Heart right ventricle (tissue), 16 donors: Measurements from ENCODE around the gene SERPINB11. TPM values are rescaled to one million over a fixed set of nuclear protein-coding genes. Genes with fewer than 3 reads are reported as not detected.
"Not testable (repeated sequence)": the region's sequence is repeated elsewhere in the genome, so short reads cannot be mapped to it uniquely, and the experiment has no call there.

Experiments
- ATAC-seq, 8 donors: fragments of 200-7000 bp; cut with Tn5 transposase; one replicate each; pipeline ENCODE4 v1.9.1; 2020; ENCODE audit warnings: mild to moderate bottlenecking in 8 of 8, moderate library complexity in 8 of 8, moderate number of reproducible peaks in 1 of 8
- DNase-seq, 2 donors: peaks; one replicate each; pipeline ENCODE4 v3.0.0-alpha.2; 2020
- H3K27ac ChIP-seq, 10 donors: fragments of 200-600 bp; sonication (generic) in 2 of 10; one replicate each; pipeline versions ENCODE4 v1.5.0 to v1.8.0; 2020 to 2022; ENCODE audit warnings: mild to moderate bottlenecking in 3 of 10
- H3K27me3 ChIP-seq, 7 donors: fragments of 200-600 bp; one replicate each; pipeline ENCODE4 v1.8.0; 2021 to 2022; ENCODE audit warnings: mild to moderate bottlenecking in 2 of 7
- H3K36me3 ChIP-seq, 9 donors: fragments of 200-600 bp; sonication (generic) in 1 of 9; one replicate each; pipeline versions ENCODE4 v1.5.0 to v1.8.0; 2020 to 2022; ENCODE audit warnings: mild to moderate bottlenecking in 2 of 9
- H3K4me1 ChIP-seq, 9 donors: fragments of 200-600 bp; sonication (generic) in 1 of 9; one replicate each; pipeline versions ENCODE4 v1.5.0 to v1.8.0; 2020 to 2022; ENCODE audit warnings: mild to moderate bottlenecking in 4 of 9
- H3K4me3 ChIP-seq, 10 donors: fragments of 200-600 bp; sonication (generic) in 2 of 10; one replicate each; pipeline versions ENCODE4 v1.5.0 to v1.8.0; 2020 to 2022; ENCODE audit warnings: mild to moderate bottlenecking in 7 of 10, moderate library complexity in 2 of 10
- H3K9me3 ChIP-seq, 11 donors: fragments of 200-600 bp in 10 of 11; sonication (generic) in 2 of 11; one replicate each; pipeline versions ENCODE4 v1.5.0 to v1.8.0; 2013 to 2022; ENCODE audit warnings: mild to moderate bottlenecking in 2 of 11, control low read depth in 1 of 11, moderate library complexity in 1 of 11
- WGBS, 2 donors: extraction: QIAGEN DNeasy Blood & Tissue Kit; methylation state at CpG; one replicate each; pipeline ENCODE4 v1.1.7; 2013; ENCODE audit warnings: inconsistent platforms in 1 of 2; 5-methylcytosine and 5-hydroxymethylcytosine counted together
- intact Hi-C, 10 donors: fragments of 100-400 bp; cut with DNase I; formaldehyde crosslinking; loops; one replicate each; pipeline versions ENCODE4 v1.11.1 to v1.14.2; 2022
- long read RNA-seq, 3 donors: library from polyadenylated mRNA; unstranded; transcript quantifications; one replicate each; pipeline ENCODE4 v2.0.0, GENCODE V29; 2020 to 2021
- polyA plus RNA-seq, 2 donors: library from polyadenylated mRNA; stranded (reverse); fragments of 200-250 nt; gene quantifications; one replicate each; pipeline ENCODE4 v1.2.3, GENCODE V29; 2013
- total RNA-seq, 10 donors: library from RNA; stranded (reverse); fragmentation: NEBNext Ultra II Directional in 3 of 10; extraction: Animal tissue kit (Norgen Biotek cat#: 25700) in 3 of 10; gene quantifications; one replicate each; pipeline versions ENCODE4 v1.2.1 to v1.2.4, GENCODE V29; 2021 to 2023
- TF ChIP-seq, protein P1 (sequence below), 9 donors: fragments of 200-600 bp; sonication (generic) in 2 of 9; IDR thresholded peaks; one replicate each; pipeline versions ENCODE4 v1.5.0 to v1.8.0; 2021 to 2022; ENCODE audit warnings: antibody characterized with exemption in 9 of 9, mild to moderate bottlenecking in 5 of 9, moderate library complexity in 1 of 9
- donor health status: Arrhythmogenic right ventricular cardiomyopathy.
- donor health status: ischemic (EF 13 %, LVEDD 7.1; RV severe dilation, severe dysfunction).
- donor health status: healthy with polysubstance abuse.
- donor health status: DM: no; HTN: yes; CAD: no.
- donor health status: DM: no; HTN: no; CAD: no.
- donor health status: ischemic (EF 25% LVEDD 6.9; RV normal size, moderate dysfunction).
- donor health status: ischemic (EF 25% LVEDD 5.7; RV mildly dilated, moderate dysfunction).
- donor health status: healthy.
- donor health status: DM: yes; HTN: yes; CAD: no.
- donor health status: Ischemic cardiomyopathy.
- donor health status: ischemic (EF 35%, LVEDD 5.7; RV mildly dilated, moderate dysfunction).
- donor health status: nonischemic (EF 11% LVEDD 7.7; RV severe dilation, severe dysfunction).
- donor health status: DM: yes; HTN: yes; CAD: no.
- donor health status: PGD.
- donor health status: ischemic (EF 29% LVEDD 5.4; RV normal size, mild dysfunction).
- donor health status: nonischemic (EF 23%, LVEDD 6.1; RV moderate dilation, normal function).

SERPINB11 gene, protein sequence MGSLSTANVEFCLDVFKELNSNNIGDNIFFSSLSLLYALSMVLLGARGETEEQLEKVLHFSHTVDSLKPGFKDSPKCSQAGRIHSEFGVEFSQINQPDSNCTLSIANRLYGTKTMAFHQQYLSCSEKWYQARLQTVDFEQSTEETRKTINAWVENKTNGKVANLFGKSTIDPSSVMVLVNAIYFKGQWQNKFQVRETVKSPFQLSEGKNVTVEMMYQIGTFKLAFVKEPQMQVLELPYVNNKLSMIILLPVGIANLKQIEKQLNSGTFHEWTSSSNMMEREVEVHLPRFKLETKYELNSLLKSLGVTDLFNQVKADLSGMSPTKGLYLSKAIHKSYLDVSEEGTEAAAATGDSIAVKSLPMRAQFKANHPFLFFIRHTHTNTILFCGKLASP
- total RNA-seq (not detected), polyA plus RNA-seq (not detected)
- long read RNA-seq, donor 1, result 0 reads
- long read RNA-seq, donor 2, result 0 reads
- long read RNA-seq, donor 3, result 0 reads

DNA sequence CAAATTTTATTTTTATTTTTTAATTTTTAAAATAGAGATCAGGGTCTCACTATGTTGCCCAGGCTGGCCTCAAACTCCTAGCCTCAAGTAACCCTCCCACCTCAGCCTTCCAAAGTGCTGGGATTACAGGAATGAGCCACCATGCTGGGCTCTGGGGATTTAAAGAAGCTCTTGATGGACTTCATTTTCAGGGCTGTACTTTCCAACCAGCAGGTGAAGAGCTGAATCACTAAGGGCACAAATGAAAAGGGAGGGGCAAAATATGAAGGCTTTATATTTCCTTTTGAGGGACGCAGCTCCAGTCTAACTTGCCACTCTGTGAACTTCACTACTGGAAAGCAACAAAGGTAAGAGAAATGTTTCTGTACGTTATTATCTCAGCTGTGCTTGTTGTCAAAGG is at the start of gene SERPINB11:
SERPINB11 (plus strand) TSS at position 301 of the 400 bp plus-strand sequence. CDS start 7,234 bp downstream, outside the sequence.
- WGBS, 2 donors, result 73 to 74% methylated on average over 2 of the region's 2 CpGs
- no peaks in the 10 kb centered on the region for H3K4me1 ChIP-seq
- TF ChIP-seq, protein P1, sequence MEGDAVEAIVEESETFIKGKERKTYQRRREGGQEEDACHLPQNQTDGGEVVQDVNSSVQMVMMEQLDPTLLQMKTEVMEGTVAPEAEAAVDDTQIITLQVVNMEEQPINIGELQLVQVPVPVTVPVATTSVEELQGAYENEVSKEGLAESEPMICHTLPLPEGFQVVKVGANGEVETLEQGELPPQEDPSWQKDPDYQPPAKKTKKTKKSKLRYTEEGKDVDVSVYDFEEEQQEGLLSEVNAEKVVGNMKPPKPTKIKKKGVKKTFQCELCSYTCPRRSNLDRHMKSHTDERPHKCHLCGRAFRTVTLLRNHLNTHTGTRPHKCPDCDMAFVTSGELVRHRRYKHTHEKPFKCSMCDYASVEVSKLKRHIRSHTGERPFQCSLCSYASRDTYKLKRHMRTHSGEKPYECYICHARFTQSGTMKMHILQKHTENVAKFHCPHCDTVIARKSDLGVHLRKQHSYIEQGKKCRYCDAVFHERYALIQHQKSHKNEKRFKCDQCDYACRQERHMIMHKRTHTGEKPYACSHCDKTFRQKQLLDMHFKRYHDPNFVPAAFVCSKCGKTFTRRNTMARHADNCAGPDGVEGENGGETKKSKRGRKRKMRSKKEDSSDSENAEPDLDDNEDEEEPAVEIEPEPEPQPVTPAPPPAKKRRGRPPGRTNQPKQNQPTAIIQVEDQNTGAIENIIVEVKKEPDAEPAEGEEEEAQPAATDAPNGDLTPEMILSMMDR (IDR thresholded peaks at IDR 0.05), result no peak
- ATAC-seq (no peak), DNase-seq (no peak)
- no peak within 1 kb of the TSS for H3K27ac ChIP-seq
- H3K4me3 ChIP-seq, result no peak within 1 kb of the TSS
- no peaks in the 10 kb centered on the region for H3K36me3 ChIP-seq
- no peaks in the 10 kb centered on the region for H3K27me3 ChIP-seq
- H3K9me3 ChIP-seq, result peaks cover 0 to 5% (median 0%) of the 10 kb centered on the region in 11 donors
- intact Hi-C loops, result no loop called here

DNA sequence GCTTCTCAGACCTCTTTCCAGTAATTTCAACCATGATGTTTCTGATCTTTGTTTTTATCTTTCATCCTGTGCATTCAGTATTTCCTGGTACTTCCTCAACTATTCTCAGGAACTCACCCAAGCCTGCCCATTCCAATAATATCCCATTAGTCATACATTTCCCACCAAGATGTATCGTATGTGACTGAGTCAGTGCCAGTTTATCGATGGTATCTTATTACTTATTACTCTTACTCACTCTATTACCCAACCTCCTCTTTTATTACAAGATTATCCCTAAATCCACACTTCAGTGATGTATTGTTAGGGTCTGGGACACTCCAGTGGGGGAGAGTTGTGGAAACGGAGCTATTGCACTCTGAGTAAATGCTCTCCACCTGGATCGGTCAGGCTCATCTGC is 43.8 kb upstream of the SERPINB11 start:
- intact Hi-C loops, H3K27me3 ChIP-seq, H3K9me3 ChIP-seq, H3K4me3 ChIP-seq, H3K27ac ChIP-seq, DNase-seq, H3K4me1 ChIP-seq, ATAC-seq, H3K36me3 ChIP-seq: not testable (repeated sequence)
- WGBS, 2 donors, result 86 to 88% methylated on average over 4 of the region's 4 CpGs

DNA sequence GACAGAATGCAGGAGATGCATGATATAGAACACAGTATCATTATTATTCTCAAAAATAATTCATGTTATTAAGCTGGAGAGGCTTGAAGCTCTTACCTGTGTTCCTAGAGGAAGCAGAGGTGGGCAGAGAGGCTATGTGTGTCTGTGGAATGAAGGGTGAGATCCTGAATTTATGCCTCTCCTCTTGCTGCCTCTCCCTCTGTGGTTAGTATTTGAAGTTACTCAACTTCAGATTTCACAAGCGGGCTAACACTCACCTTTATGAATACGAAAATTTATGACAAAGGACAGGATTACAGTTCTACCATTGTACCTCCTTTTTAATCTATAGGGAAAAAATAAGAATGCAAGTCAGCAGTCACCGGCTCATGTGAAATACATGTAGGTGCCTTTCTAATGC is 41.0 kb upstream of the SERPINB11 start, which contains the start of gene SERPINB3:
SERPINB3 (minus strand) TSS at position 144 of the 400 bp plus-strand sequence. CDS start 677 bp downstream, outside the sequence.
- H3K36me3 ChIP-seq, H3K27me3 ChIP-seq, intact Hi-C loops, H3K4me1 ChIP-seq, DNase-seq, H3K9me3 ChIP-seq, ATAC-seq, H3K27ac ChIP-seq, H3K4me3 ChIP-seq: not testable (repeated sequence)
- 77 to 83% methylated on average over 2 of the region's 3 CpGs for WGBS, 2 donors

DNA sequence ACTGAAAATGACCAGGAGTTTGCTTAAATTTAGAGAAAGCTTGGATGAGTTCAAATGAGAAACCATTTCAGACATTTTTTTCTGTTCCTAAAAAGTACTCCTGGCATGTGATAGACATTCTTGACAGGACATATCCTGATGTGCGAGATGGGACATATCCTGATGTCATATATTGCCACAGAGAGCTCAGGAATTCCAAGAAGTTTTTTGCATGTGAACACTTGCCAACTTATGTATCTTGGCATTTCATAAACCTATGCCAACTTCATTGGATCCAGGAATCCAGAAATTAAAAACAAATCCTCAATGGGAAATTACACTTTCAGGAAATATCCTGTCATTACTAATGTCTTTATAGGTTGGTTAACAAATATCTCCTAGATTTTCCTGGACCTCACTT is 38.2 kb upstream of the SERPINB11 start:
- peaks cover 0 to 3% (median 0%) of the 10 kb centered on the region in 11 donors for H3K9me3 ChIP-seq
- no peak for DNase-seq
- WGBS, 2 donors, result 77 to 89% methylated on average over 1 of the region's 1 CpG
- TF ChIP-seq, protein P1 (IDR thresholded peaks at IDR 0.05), result no peak
- no peaks in the 10 kb centered on the region for H3K4me1 ChIP-seq
- H3K4me3 ChIP-seq, result no peak overlapping the region
- no peak overlapping the region for H3K27ac ChIP-seq
- H3K27me3 ChIP-seq, result no peaks in the 10 kb centered on the region
- no peak for ATAC-seq
- intact Hi-C loops, result no loop called here
- no peaks in the 10 kb centered on the region for H3K36me3 ChIP-seq

DNA sequence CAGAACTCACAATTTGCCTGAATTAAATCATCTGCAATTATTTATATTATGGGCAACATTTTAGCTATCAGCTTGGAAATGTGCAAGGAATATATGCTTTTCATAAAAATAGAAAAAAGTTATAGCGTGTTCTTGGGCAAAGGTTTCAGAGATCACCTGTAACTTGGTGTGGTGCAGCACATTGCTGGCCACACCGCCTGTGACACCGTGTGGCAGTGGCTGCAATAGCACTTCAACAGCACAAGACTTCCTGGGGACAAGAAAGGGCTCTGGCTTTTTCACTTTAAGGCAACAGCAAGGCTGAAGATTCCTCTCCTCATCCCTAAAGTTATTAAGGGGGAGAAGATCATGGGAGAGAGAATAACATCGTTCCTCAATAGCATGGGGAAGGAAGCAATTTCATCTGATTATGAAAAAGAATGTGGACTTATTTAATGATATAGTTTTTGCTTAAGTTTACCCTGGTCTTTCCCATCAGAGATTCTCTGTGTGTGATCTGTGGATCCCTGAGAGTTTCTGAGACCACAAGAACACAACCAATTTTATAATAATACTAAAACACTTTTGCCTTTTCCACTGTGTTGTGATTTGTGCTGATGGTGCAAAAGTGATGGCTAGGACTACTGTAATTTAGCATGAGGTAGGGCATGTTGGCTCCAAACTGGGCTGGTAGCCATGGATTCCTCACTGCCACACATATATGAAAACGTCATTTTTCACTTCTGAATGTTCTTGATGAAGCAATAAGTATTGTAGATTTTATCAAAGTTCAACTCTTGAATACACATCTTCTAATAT is 26.0 kb upstream of the SERPINB11 start:
- H3K27me3 ChIP-seq, result no peaks in the 10 kb centered on the region
- peaks cover 0 to 5% (median 0%) of the 10 kb centered on the region in 9 donors for H3K4me1 ChIP-seq
- no peaks in the 10 kb centered on the region for H3K36me3 ChIP-seq
- peaks cover 0 to 3% (median 0%) of the 10 kb centered on the region in 11 donors for H3K9me3 ChIP-seq
- H3K27ac ChIP-seq, result no peak overlapping the region
- DNase-seq (no peak), ATAC-seq (no peak)
- intact Hi-C loops, result no loop called here
- WGBS, 2 donors, result 28 to 29% methylated on average over 5 of the region's 5 CpGs
- no peak overlapping the region for H3K4me3 ChIP-seq
- TF ChIP-seq, protein P1 (IDR thresholded peaks at IDR 0.05), result peak in 2 of 9 donors; percentile 10 to 19
